Measurements from ENCODE around the gene FES. TPM values are rescaled to one million over a fixed set of nuclear protein-coding genes. Genes with fewer than 3 reads are reported as not detected.

The FES gene
- total RNA-seq, 1 experiment from 2014 or later, result 6.7 TPM

DNA sequence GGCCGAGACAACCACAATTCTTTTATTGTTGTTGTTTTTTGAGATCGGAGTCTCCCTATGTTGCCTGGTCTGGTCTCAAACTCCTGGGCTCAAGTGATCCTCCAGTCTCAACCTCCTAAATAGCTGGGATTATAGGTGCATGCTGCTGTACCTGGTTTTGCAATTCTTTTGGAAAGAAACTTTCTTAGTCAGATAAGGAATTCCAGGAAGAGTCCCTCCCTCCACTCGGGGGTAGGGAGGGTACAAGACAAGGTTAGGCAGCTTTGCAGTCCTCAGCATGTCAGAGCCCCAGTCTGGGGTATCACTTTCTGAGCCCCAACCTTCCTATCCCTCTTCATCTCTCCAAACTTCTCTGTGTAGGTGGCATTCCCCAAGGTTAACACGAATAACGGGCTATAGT is 49.7 kb upstream of the FES start:
- H3T11ph ChIP-seq (ENCODE audit: low read length), result no peak overlapping the region
- no peak overlapping the region for H2AFZ ChIP-seq (ENCODE audit: low read length)
- no peaks in the 10 kb centered on the region for H3K27me3 ChIP-seq (ENCODE audit: insufficient read depth, low read length)
- Mint-ChIP-seq H3K27ac (peak overlapping the region in 1 of 3 experiments; percentile 35; a peak in 2 of 7 replicates), H3K27me3 (ENCODE audit: low read depth) (peaks cover 4% of the 10 kb centered on the region; the same call in 1 of the 2 replicates), H3K9me3 (no peaks in the 10 kb centered on the region; a peak in 1 of 5 replicates), H3K4me3 (no peak overlapping the region), H3K4me1 (peaks cover 30 to 33% of the 10 kb centered on the region in 2 experiments), H3K36me3 (ENCODE audit: insufficient read depth in 1 of 3, low read depth in 3 of 3) (no peaks in the 10 kb centered on the region)
- no peaks in the 10 kb centered on the region; the same call in 1 of the 2 replicates for H3K4me1 ChIP-seq (ENCODE audit: insufficient read depth, low read length)
- no peak overlapping the region for H3K4ac ChIP-seq (ENCODE audit: low read depth, low read length)
- H4K8ac ChIP-seq (replicated peaks; ENCODE audit: insufficient read length, low read depth, low read length), result no peak overlapping the region
- H3K18ac ChIP-seq (ENCODE audit: insufficient read length, low read depth, low read length), result no peak overlapping the region
- no peak overlapping the region for H3K14ac ChIP-seq (ENCODE audit: insufficient read depth, low read length)
- no peaks in the 10 kb centered on the region for H3K23me2 ChIP-seq (ENCODE audit: insufficient read length, low read depth, low read length, poor library complexity, severe bottlenecking)
- H2BK5ac ChIP-seq (ENCODE audit: insufficient read length, low read length), result no peak overlapping the region
- H4K20me1 ChIP-seq (ENCODE audit: control insufficient read depth, insufficient read depth, insufficient read length), result no peaks in the 10 kb centered on the region
- DNase-seq, result no peak
- no peaks in the 10 kb centered on the region for H3K9me3 ChIP-seq (ENCODE audit: control insufficient read depth, low read depth, low read length)
- H2BK20ac ChIP-seq (ENCODE audit: low read depth, low read length, poor library complexity, severe bottlenecking), result no peak overlapping the region
- no peak overlapping the region for H3K9ac ChIP-seq (ENCODE audit: extremely low read depth, insufficient read length, low read length)
- H2BK120ac ChIP-seq (ENCODE audit: low read depth, low read length, poor library complexity, severe bottlenecking), result no peak overlapping the region
- no peaks in the 10 kb centered on the region for H3K79me2 ChIP-seq (ENCODE audit: insufficient read depth, low read length)
- H3K23ac ChIP-seq (ENCODE audit: insufficient read length, low read depth, low read length), result no peak overlapping the region
- TF ChIP-seq CTCF (conservative IDR thresholded peaks at IDR 0.05), result no peak
- H3K79me1 ChIP-seq (ENCODE audit: insufficient read depth, low read depth, low read length, poor library complexity, severe bottlenecking), result no peaks in the 10 kb centered on the region
- H3K4me2 ChIP-seq (ENCODE audit: insufficient read depth, insufficient read length, low read length), result no peak overlapping the region
- no peak overlapping the region for H2AK5ac ChIP-seq (ENCODE audit: insufficient read length, low read length)
- H3K56ac ChIP-seq (ENCODE audit: insufficient read length, low read depth, low read length), result no peak overlapping the region
- H2BK12ac ChIP-seq (ENCODE audit: insufficient read length, low read depth, low read length), result no peak overlapping the region
- no CpG with 5 or more reads among the region's 5 CpGs for WGBS (ENCODE audit: extremely low coverage, insufficient read length, low lambda C conversion rate)
- no peak overlapping the region for H2BK15ac ChIP-seq (ENCODE audit: low read depth, low read length)
- H3K27ac ChIP-seq (ENCODE audit: insufficient read length, low read depth, low read length), result no peak overlapping the region
- H4K91ac ChIP-seq (ENCODE audit: insufficient read length, low read depth, low read length), result no peak overlapping the region
- H4K5ac ChIP-seq (ENCODE audit: insufficient read length, low read depth, low read length), result no peak overlapping the region

All from H9 (cell line).